IPS-20b (cell line): ENCODE measurements around the gene MSANTD3.
A peak's percentile ranks its signal among the peaks of the same experiment; 100 is the strongest.

Experiments
- H3K27ac ChIP-seq: one replicate; pipeline ENCODE4 v1.5.1; 2013; ENCODE audit warnings: low read length
- H3K27me3 ChIP-seq: 2 replicates; pipeline ENCODE4 v1.6.1; 2013; ENCODE audit warnings: mild to moderate bottlenecking, low read length, inconsistent platforms; ENCODE audit not compliant: insufficient read depth
- H3K36me3 ChIP-seq: 2 replicates; pipeline ENCODE4 v1.6.1; 2013; ENCODE audit warnings: low read depth, mild to moderate bottlenecking, inconsistent platforms, low read length, moderate library complexity; ENCODE audit not compliant: insufficient read depth
- H3K4me1 ChIP-seq: 2 replicates; pipeline ENCODE4 v1.6.1; 2013; ENCODE audit warnings: mild to moderate bottlenecking, control low read depth, inconsistent platforms, low read length, moderate library complexity; ENCODE audit not compliant: insufficient read depth
- H3K4me3 ChIP-seq: 2 replicates; pipeline ENCODE4 v1.5.1; 2013; ENCODE audit warnings: mild to moderate bottlenecking, low read length, inconsistent platforms
- H3K9ac ChIP-seq: 2 replicates; pipeline ENCODE4 v1.6.1; 2013; ENCODE audit warnings: low read depth, mild to moderate bottlenecking, inconsistent platforms, low read length, moderate library complexity
- H3K9me3 ChIP-seq: 2 replicates; pipeline ENCODE4 v1.6.1; 2013; ENCODE audit warnings: mild to moderate bottlenecking, low read depth, low read length, inconsistent platforms; ENCODE audit not compliant: insufficient read depth

The MSANTD3 gene

GRCh38 chr9:100489836-100490235, 62.9 kb downstream of the MSANTD3 start:
- peaks cover 13% of the 10 kb centered on the region; the same call in 1 of the 2 replicates for H3K4me1 ChIP-seq

GRCh38 chr9:100492952-100493351, 66.0 kb downstream of the MSANTD3 start:
- Histone ChIP-seq H3K4me1 (peaks cover 13% of the 10 kb centered on the region; the same call in 1 of the 2 replicates), H3K27me3 (no peaks in the 10 kb centered on the region), H3K4me3 (peak overlapping the region; percentile 3; the same call in 1 of the 2 replicates), H3K27ac (no peak overlapping the region), H3K36me3 (no peaks in the 10 kb centered on the region), H3K9me3 (no peaks in the 10 kb centered on the region), H3K9ac (peak overlapping the region; percentile 7; the same call in 1 of the 2 replicates)

More at GRCh38 chr9:100489836-100490235, 62.9 kb downstream of the MSANTD3 start:
- Histone ChIP-seq H3K27ac (no peak overlapping the region), H3K9me3 (no peaks in the 10 kb centered on the region), H3K36me3 (no peaks in the 10 kb centered on the region), H3K9ac (no peak overlapping the region), H3K27me3 (no peaks in the 10 kb centered on the region), H3K4me3 (no peak overlapping the region)

GRCh38 chr9:100498592-100498991, 71.6 kb downstream of the MSANTD3 start:
- Histone ChIP-seq H3K27ac (no peak overlapping the region), H3K9ac (no peak overlapping the region), H3K9me3 (no peaks in the 10 kb centered on the region), H3K4me1 (peaks cover 5% of the 10 kb centered on the region), H3K36me3 (peaks cover 35% of the 10 kb centered on the region), H3K27me3 (no peaks in the 10 kb centered on the region), H3K4me3 (no peak overlapping the region)

GRCh38 chr9:100499460-100499859, 72.5 kb downstream of the MSANTD3 start:
- Histone ChIP-seq H3K27me3 (no peaks in the 10 kb centered on the region), H3K9ac (no peak overlapping the region), H3K4me3 (no peak overlapping the region), H3K4me1 (peaks cover 4% of the 10 kb centered on the region), H3K27ac (no peak overlapping the region), H3K36me3 (peaks cover 43% of the 10 kb centered on the region), H3K9me3 (no peaks in the 10 kb centered on the region)

GRCh38 chr9:100499866-100500265, 72.9 kb downstream of the MSANTD3 start:
- no peaks in the 10 kb centered on the region for H3K27me3 ChIP-seq
- H3K36me3 ChIP-seq = peaks cover 45% of the 10 kb centered on the region
- no peak overlapping the region for H3K4me3 ChIP-seq
- no peaks in the 10 kb centered on the region for H3K9me3 ChIP-seq
- peaks cover 4% of the 10 kb centered on the region for H3K4me1 ChIP-seq
- H3K9ac ChIP-seq = no peak overlapping the region
- H3K27ac ChIP-seq = no peak overlapping the region
